ENCODE results near the gene KRT5.

Gene KRT5

GRCh38 chr12:52535574-52535973 lies 15.4 kb upstream of the KRT5 start:
- no peak for DNase-seq

- no peak for DNase-seq
Measured at GRCh38 chr12:52534482-52534881, 14.3 kb upstream of the KRT5 start.

DNA sequence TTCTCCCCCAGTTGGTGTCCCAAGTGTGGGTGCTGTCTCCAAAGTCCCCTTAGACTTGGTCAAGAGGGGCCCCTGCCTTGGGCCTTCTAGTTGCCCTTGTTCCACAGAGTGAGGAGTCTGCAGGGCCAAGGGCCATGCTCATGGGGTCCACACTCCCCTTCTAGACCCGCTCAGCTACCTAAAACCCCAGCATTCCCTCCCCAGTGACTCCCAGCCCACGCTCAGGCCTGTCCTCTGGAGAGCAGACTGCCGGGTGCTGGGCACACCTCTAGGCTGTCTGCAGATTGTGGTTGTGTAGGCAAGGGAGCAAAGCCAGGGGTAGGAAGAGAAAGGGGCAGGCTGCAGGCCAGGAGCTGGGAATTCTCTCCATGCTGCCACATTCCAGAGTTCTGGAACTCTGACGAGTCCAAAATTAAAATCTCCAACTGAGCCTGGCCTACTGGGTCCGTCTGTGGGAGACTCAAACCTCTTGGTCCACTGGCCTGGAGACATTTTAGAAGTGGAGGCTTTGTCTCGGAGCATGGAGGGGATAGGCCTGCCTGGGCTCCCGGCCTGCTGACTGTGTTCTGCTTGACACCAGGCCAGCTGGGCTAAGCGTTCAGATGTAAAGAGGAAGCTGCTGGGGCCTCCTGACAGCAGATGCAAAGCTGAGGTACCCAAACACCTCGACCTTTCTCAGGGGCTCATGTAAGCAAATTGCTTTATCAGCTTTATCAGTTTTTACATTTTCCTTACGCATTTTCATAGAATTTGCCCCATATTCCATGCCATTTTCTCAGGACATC lies 13.7 kb upstream of the KRT5 start:
- DNase-seq = no peak

GRCh38 chr12:52532636-52533035 lies 12.4 kb upstream of the KRT5 start:
- DNase-seq = no peak

- DNase-seq = no peak
Measured at GRCh38 chr12:52531566-52532300, 11.5 kb upstream of the KRT5 start.

DNA sequence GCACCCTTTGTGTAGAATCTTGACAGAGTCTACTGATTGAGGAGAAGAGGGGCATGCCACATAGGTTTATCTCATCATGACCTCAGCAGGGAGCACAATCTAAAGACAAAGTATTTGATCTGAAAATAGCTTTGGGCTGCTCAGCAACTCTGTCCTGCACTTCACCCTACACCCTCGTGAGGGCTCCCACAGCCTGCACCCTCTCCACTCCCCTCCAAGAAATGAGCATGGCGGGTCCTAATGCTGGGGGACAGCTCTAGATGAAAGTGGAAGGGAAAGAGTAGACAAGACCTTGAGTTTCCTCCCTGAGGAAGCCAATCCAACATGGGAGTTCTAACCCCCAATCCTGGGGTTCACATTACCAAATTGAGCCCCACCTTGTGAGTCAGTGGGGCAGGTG lies 10.7 kb upstream of the KRT5 start:
- no peak for DNase-seq

- no peak for DNase-seq
Measured at GRCh38 chr12:52530366-52530765, 10.2 kb upstream of the KRT5 start.

GRCh38 chr12:52529846-52530245 lies 9.7 kb upstream of the KRT5 start:
- no peak for DNase-seq

DNA sequence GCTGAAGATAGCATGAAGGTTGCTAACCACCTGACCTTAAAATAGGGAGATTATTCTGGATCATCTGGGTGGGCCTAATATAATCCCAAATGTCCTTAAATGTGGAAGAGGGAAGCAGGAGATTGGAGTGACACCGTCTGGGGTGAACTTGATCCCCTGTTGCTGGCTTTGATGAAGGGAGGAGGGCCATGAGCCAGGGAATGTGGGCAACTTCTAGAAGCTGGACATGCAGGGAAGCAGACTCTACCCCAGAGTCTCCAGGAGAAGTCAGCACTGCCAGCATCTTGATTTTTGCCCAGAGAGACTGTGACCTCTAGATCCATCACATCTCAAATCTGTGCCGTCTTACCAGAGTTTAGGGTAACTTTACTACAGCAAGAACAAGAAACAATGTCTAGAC lies 9.2 kb upstream of the KRT5 start:
- no peak for DNase-seq

- DNase-seq = no peak
Measured at GRCh38 chr12:52528641-52529143, 8.5 kb upstream of the KRT5 start.

GRCh38 chr12:52527121-52527800 lies 7.1 kb upstream of the KRT5 start:
- DNase-seq = no peak

DNA sequence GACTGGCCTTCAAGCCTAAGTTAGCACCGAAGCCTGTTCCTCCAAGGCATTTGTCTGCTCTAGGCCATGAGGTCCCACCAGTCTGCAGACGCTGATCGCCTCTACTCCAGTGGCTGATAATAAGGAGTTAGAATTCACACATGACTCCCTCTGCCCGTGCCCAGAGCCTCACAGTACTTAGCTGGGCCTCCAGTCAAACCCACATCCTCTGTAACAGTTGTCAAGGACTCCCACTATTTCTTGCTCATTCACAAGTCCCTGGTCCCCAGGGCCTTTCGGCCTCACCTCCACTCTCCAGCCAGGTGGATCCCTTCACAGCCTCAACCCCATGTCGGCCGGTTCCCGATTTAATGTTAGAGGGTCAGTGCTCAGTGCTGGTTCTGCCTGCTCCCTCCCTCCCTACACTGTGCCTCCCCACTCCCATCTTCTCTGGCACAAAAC lies 6.3 kb upstream of the KRT5 start:
- DNase-seq = no peak

DNA sequence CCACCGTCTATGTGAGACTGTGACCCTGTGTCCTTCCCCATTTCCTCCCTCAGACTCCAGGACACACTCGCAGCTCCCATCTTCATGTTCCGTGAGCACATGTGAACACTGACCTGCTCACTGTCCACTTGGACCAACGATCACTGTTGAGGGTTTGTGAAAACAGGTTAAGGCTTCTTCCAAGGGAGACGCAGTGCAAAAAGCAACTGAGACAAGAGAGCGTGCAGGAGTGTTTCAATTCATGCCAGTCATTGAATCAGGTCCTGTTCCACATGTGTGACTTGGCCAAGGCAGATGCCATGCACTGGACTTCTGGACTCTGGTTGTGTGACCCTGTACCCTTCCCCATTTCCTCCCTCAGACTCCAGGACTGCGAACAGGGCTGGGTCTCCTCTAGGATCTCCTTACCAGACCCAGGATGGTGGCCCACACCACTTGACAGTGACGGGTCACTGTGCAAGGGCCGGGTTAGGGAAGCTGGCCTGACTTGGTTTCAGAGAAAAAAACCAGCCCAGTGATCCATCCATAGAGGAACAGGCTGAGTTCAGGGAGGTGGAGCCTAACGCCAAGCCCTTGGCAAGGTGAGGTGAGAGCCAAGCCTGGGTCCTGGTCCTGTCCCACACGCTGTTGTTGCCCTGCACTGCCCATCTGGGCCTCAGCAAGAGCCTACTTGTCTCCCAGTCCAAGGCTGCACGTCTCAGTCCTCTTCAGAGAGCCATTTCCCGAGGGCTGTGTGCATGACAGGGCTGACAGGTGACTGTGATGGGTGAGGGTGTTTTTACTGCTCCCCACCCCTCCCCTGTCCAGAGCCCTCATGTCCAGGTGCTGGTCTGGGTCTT lies 5.7 kb upstream of the KRT5 start:
- DNase-seq = no peak

DNA sequence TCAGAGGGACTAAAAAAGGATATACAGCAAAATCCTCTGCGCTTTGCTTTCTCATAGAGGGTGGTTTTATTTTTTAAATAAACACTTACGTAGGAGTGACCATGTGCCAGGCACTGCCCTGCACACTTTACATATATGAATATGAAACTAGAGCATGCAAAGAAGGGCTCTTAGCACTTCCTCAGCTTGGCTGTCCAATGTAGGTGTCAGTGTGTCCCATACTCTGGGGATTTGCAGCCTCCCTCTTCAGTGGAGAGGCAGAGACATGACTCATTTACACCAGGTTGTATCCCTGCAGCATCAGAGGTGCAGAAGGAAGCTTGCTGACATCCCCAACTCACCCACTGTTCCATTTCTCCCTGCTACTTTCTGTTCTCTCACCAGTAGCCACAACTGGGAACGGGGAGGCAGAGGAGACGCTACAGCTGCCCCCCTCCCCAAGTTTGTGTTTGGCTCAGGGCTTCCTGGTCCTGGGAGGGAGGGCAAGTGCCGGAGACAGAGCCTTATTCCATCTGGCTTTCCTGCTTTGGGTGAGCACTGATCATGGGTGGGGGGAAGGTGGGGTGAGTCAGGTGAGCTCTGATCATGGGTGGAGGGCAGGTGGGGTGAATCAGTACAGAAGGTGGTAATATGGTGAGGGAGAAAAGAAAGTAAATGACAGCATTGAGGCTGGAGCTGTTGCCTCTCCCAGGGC lies 4.9 kb upstream of the KRT5 start:
- DNase-seq = no peak

- no peak for DNase-seq
Measured at GRCh38 chr12:52524241-52524897, 4.2 kb upstream of the KRT5 start.

GRCh38 chr12:52523824-52524223 lies 3.6 kb upstream of the KRT5 start:
- no peak for DNase-seq

DNA sequence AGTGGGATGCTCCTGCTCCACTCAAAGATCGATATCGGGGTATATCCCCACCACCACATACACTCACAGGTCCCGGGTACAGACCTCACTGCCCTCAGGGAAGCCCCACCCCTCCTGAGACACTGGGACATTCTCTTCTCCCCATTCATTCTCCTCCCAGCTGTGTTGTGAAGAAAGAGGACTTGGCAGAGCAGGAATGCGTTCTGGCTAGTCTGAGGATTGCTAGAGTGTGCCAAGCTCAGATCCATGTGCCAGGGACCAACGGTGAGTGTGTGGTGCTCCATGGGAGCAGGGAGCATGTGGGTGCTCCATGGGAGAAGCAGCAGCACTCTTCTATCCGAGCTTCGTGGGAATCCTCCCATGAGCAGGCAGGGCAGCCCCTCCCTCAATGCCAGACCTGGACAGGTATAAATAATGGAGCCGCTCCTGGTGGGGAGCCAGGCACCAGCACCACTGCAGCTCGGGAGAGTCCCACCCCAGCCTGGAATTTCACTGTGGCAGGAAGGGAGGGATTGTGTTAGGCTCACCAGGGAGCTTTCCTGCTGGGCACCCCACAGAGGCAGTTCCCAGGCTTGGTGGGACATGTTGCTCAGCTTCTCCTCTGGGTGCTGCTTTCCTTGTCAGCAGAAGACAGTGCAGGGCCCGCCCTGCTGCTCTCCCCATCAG lies 2.3 kb upstream of the KRT5 start:
- no peak for DNase-seq

DNA sequence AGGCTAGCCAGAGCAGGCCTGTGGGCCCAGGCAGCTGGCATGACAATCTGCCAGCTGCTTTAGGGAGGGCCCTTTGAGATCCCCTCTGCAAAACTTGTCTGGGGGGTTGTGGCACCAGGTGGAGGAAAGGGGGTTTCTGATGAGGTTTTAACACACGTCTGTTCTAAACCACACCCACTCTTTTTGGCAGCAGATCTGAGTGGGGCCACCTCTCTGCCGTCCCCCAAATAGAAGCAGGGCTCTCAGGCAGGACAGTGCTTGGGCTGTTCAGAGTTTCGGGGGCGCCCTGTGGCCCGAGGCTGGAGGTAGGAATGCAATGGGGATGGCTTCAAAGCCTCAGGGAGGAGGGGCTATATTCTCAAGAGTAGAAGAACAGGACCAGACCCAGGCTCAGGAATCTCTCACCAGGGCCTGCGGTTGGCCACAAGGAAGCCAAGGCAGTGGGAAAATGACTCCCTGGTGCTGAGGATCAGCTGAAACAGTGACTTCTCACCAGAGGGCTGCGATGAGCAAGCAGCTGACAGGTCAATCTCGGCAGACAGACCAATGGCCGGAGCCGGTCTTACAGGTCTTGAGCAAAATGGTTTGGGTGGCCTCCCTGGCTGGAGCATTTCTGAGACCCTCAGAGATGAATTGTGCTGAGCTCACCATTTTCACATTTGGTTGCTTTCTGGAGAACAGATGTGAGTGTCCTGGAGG lies 1.5 kb upstream of the KRT5 start:
- no peak for DNase-seq

GRCh38 chr12:52521175-52521567 lies 977 bp upstream of the KRT5 start:
- DNase-seq = no peak

DNA sequence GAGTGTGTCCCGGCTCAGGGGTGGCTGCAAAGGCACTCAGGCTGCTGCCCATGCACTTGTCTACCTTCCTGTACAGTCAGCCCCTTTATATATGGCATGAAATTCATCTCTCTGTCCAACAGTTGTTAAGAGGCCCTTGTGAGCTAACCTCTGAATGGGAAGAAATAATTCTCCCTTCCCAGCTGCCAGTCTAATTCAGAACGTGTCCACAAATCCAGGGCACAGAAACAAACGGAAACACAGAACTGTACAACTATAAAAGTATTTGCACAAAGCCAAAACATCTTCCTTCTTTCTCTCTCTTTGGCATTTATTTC lies 849 bp downstream of the KRT5 start:
- no peak for DNase-seq
